Endodermal cell (in vitro differentiated cells): ENCODE data around the gene KIAA1210. TPM values are rescaled to one million over a fixed set of nuclear protein-coding genes. Genes with fewer than 3 reads are reported as not detected.

Source experiments
- DNase-seq: peaks from one replicate; pipeline ENCODE4 v3.0.0-alpha.2; 2017
- H3K27ac ChIP-seq: 2 replicates; pipeline ENCODE4 v1.5.1; 2013; ENCODE audit warnings: mild to moderate bottlenecking, low read depth, low read length, moderate library complexity
- H3K27me3 ChIP-seq: 2 replicates; pipeline ENCODE4 v1.6.1; 2013; ENCODE audit warnings: mild to moderate bottlenecking, low read length, moderate library complexity; ENCODE audit not compliant: insufficient read depth, control insufficient read depth, poor library complexity, severe bottlenecking
- H3K36me3 ChIP-seq: 2 replicates; pipeline ENCODE4 v1.7.0; 2013; ENCODE audit warnings: mild to moderate bottlenecking, low read length, moderate library complexity; ENCODE audit not compliant: control insufficient read depth, insufficient read depth
- H3K4me1 ChIP-seq: one replicate; pipeline ENCODE4 v1.7.0; 2013; ENCODE audit warnings: low read length; ENCODE audit not compliant: control insufficient read depth, insufficient read depth
- H3K4me3 ChIP-seq: 2 replicates; pipeline ENCODE4 v1.5.1; 2013; ENCODE audit warnings: mild to moderate bottlenecking, low read length, moderate library complexity
- H3K9ac ChIP-seq: 2 replicates; pipeline ENCODE4 v1.6.1; 2013; ENCODE audit warnings: mild to moderate bottlenecking, low read length, moderate library complexity; ENCODE audit not compliant: poor library complexity, severe bottlenecking; ENCODE audit errors: extremely low read depth
- H3K9me3 ChIP-seq: 2 replicates; pipeline ENCODE4 v1.6.1; 2013; ENCODE audit warnings: mild to moderate bottlenecking, low read length, moderate library complexity; ENCODE audit not compliant: control insufficient read depth
- H3K27ac Mint-ChIP-seq: 2 replicates; pipeline ENCODE4 v1.8.0; 2020; ENCODE audit warnings: mixed read lengths
- H3K27me3 Mint-ChIP-seq: 2 replicates; pipeline ENCODE4 v1.8.0; 2021; ENCODE audit warnings: mild to moderate bottlenecking, mixed read lengths; ENCODE audit not compliant: insufficient read depth
- H3K36me3 Mint-ChIP-seq: 2 replicates; pipeline ENCODE4 v1.8.0; 2020; ENCODE audit warnings: low read depth, mixed read lengths
- H3K4me1 Mint-ChIP-seq: 2 replicates; pipeline ENCODE4 v1.8.0; 2020; ENCODE audit warnings: mixed read lengths
- H3K4me3 Mint-ChIP-seq: 2 replicates; pipeline ENCODE4 v1.8.0; 2020; ENCODE audit warnings: mild to moderate bottlenecking, moderate library complexity, mixed read lengths
- H3K9me3 Mint-ChIP-seq: 2 replicates; pipeline ENCODE4 v1.8.0; 2020; ENCODE audit warnings: mild to moderate bottlenecking, mixed read lengths
- CTCF ChIP-seq: fragments of 200-600 bp; sonication (generic); conservative IDR thresholded peaks from 2 replicates; pipeline ENCODE4 v1.5.0; 2021; ENCODE audit warnings: antibody characterized with exemption, mild to moderate bottlenecking
- WGBS, 2 experiments: methylation state at CpG; one replicate each; pipeline versions ENCODE4 v1.1.5 to v1.1.7; 2013; ENCODE audit warnings: missing lambda C conversion rate in 2 of 2, mixed read lengths in 1 of 2; ENCODE audit not compliant: insufficient coverage in 1 of 2, insufficient read length in 1 of 2; 5-methylcytosine and 5-hydroxymethylcytosine counted together
- total RNA-seq, 2 donors: library from RNA; stranded (reverse); fragmentation: NEBNext Ultra II Directional in 1 of 2; extraction: Animal tissue kit (Norgen Biotek cat#: 25700) in 1 of 2; gene quantifications; 2 replicates in 1 of 2; 3 replicates in 1 of 2; pipeline ENCODE4 v1.2.1, GENCODE V29; 2021

Gene KIAA1210
- total RNA-seq, 2 donors from 2014 or later: not detected

GRCh38 chrX:119155416-119156035 is 27.9 kb upstream of the KIAA1210 start:
- DNase-seq: no peak
- Mint-ChIP-seq H3K9me3 (peaks cover 41% of the 10 kb centered on the region), H3K36me3 (no peaks in the 10 kb centered on the region), H3K27ac (no peak overlapping the region), H3K4me1 (no peaks in the 10 kb centered on the region), H3K4me3 (no peak overlapping the region), H3K27me3 (peaks cover 6% of the 10 kb centered on the region)
- 66 to 100% methylated on average over 1 to 4 of the region's 6 CpGs for WGBS, 2 experiments
- Histone ChIP-seq H3K27ac (no peak overlapping the region), H3K4me3 (no peak overlapping the region), H3K4me1 (no peaks in the 10 kb centered on the region), H3K36me3 (no peaks in the 10 kb centered on the region), H3K9me3 (no peaks in the 10 kb centered on the region), H3K27me3 (no peaks in the 10 kb centered on the region), H3K9ac (no peak overlapping the region)
- no peak for TF ChIP-seq CTCF

- Histone ChIP-seq H3K27me3 (no peaks in the 10 kb centered on the region), H3K4me3 (no peak overlapping the region), H3K9me3 (no peaks in the 10 kb centered on the region), H3K9ac (no peak overlapping the region), H3K4me1 (peaks cover 3% of the 10 kb centered on the region), H3K36me3 (no peaks in the 10 kb centered on the region), H3K27ac (no peak overlapping the region)
- no peaks in the 10 kb centered on the region for H3K4me1 Mint-ChIP-seq
- 80 to 94% methylated on average over 1 to 8 of the region's 9 CpGs for WGBS, 2 experiments
- peaks cover 42% of the 10 kb centered on the region for H3K9me3 Mint-ChIP-seq
- H3K36me3 Mint-ChIP-seq: no peaks in the 10 kb centered on the region
- TF ChIP-seq CTCF: no peak
- no peak for DNase-seq
- no peak overlapping the region for H3K27ac Mint-ChIP-seq
- H3K27me3 Mint-ChIP-seq: peaks cover 3% of the 10 kb centered on the region
- H3K4me3 Mint-ChIP-seq: no peak overlapping the region
These were observed 23.4 kb upstream of the KIAA1210 start for GRCh38 chrX:119151051-119151380.

- peaks cover 3% of the 10 kb centered on the region for H3K4me1 ChIP-seq
- no peak for TF ChIP-seq CTCF
- no peak overlapping the region for H3K4me3 ChIP-seq
- no peaks in the 10 kb centered on the region for H3K9me3 ChIP-seq
- H3K36me3 Mint-ChIP-seq: no peaks in the 10 kb centered on the region
- no peak overlapping the region for H3K27ac ChIP-seq
- peaks cover 42% of the 10 kb centered on the region for H3K9me3 Mint-ChIP-seq
- no peak overlapping the region for H3K27ac Mint-ChIP-seq
- H3K4me3 Mint-ChIP-seq: no peak overlapping the region
- no peaks in the 10 kb centered on the region for H3K4me1 Mint-ChIP-seq
- WGBS, 2 experiments: 90 to 93% methylated on average over 2 to 42 of the region's 42 CpGs
- no peaks in the 10 kb centered on the region for H3K36me3 ChIP-seq
- H3K27me3 ChIP-seq: no peaks in the 10 kb centered on the region
- no peak overlapping the region for H3K9ac ChIP-seq
- peaks cover 3% of the 10 kb centered on the region for H3K27me3 Mint-ChIP-seq
- DNase-seq: no peak
These were observed 22.8 kb upstream of the KIAA1210 start for GRCh38 chrX:119150163-119151050.
